ENCODE results near the gene CD180. TPM values are rescaled to one million over a fixed set of nuclear protein-coding genes. Genes with fewer than 3 reads are reported as not detected.

CD180 gene
- total RNA-seq, 2 experiments from 2014 or later: 0.75 to 0.88 TPM

DNA sequence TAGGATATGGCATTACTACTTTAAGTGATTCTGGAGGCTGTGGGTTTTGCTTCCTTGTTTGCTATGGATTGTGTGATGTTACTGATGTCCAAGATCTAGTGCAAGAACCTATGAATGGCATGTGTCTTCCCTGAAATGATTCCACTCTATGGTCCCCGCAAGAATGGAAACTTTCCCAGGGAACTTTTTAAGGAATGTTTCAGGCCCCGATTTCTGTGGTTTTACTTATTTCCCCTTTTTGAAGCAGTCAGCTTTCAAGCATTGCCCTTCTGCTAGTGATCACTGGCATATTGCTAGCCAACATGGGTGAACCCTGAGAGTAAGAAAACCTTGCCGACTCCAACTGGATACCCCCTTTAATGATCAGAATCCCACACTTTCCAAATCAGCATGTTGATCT, 26.6 kb upstream of the CD180 start:
- POLR2A ChIA-PET: interaction anchor here (2.3 to 10.7 kb wide), 5 partner anchors 17 to 993 kb away, joined by 10 to 149 read pairs (median 15); partner anchors contain the start of gene PIK3R1

DNA sequence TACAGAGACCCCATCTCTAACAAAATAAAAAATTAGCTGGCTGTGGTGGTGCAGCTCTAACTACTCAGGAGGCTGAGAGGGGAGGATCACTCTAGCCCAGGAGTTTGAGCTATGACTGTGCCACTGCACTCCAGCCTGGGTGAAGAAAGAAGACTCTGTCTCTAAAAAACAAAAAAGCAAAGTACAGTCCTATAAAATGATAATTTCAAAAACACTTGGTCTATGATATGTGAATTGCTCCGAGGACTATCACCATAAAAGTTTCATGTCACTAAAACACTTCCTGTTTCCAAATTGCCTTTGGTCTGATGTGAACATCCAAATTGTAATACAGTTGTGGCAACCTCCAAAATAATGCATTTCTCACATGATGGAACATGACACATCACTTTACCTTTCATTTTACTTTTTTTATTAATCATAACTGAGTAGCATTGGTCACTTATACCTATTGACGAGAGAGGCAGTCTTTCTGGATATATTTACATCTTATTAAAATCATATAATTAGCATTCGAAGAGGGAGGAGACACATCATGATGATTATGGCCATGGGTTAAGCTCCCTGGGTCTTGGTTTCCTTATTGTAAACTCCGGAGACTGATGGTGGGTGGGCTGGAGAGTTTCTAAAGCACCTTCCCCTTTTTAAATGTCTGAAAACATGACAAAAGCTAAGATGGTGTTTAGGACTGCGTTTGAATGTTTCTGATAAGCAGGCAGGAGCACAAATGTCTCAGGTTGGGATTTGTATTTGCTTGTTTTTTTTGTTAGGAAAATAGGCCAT, 25.8 kb upstream of the CD180 start:
- Mint-ChIP-seq H3K27ac (peak overlapping the region; percentile 95), H3K4me3 (peak overlapping the region; percentile 46), H3K4me1 (peaks cover 57% of the 10 kb centered on the region), H3K27me3 (no peaks in the 10 kb centered on the region), H3K36me3 (ENCODE audit: low read depth) (peaks cover 31% of the 10 kb centered on the region), H3K9me3 (peaks cover 7% of the 10 kb centered on the region)
- ChIA-PET CTCF (interaction anchor here (1.6 to 4.3 kb wide), 5 partner anchors 9 to 56 kb away, joined by 5 to 23 read pairs (median 13); no protein-coding TSS in a partner anchor), POLR2A (interaction anchor here (0.9 to 10.7 kb wide), 16 partner anchors 10 to 1033 kb away, joined by 3 to 149 read pairs (median 6); partner anchors contain the start of gene PIK3R1)
- DNase-seq: no peak

More for the DNA sequence above, 26.6 kb upstream of the CD180 start:
- H3K4me3 Mint-ChIP-seq: no peak overlapping the region
- no peak for DNase-seq
- peak overlapping the region; percentile 95 for H3K27ac Mint-ChIP-seq
- H3K27me3 Mint-ChIP-seq: no peaks in the 10 kb centered on the region
- CTCF ChIA-PET: interaction anchor here (2.9 to 4.3 kb wide), 3 partner anchors 13 to 23 kb away, joined by 13 to 23 read pairs (median 19); no protein-coding TSS in a partner anchor
- peaks cover 50% of the 10 kb centered on the region for H3K4me1 Mint-ChIP-seq
- peaks cover 23% of the 10 kb centered on the region for H3K36me3 Mint-ChIP-seq (ENCODE audit: low read depth)
- peaks cover 7% of the 10 kb centered on the region for H3K9me3 Mint-ChIP-seq

GRCh38 chr5:67221487-67222242, 25.1 kb upstream of the CD180 start:
- ChIA-PET POLR2A (interaction anchor here (0.6 to 10.7 kb wide), 18 partner anchors 10 to 1047 kb away, joined by 3 to 149 read pairs (median 5); partner anchors contain the start of gene PIK3R1), CTCF (interaction anchor here (0.6 to 4.3 kb wide), 11 partner anchors 10 to 1110 kb away, joined by 3 to 23 read pairs (median 3); no protein-coding TSS in a partner anchor)
- peak; percentile 82 for DNase-seq
- Mint-ChIP-seq H3K4me3 (peak overlapping the region; percentile 46), H3K27ac (peak overlapping the region; percentile 95), H3K4me1 (peaks cover 65% of the 10 kb centered on the region), H3K27me3 (no peaks in the 10 kb centered on the region), H3K36me3 (ENCODE audit: low read depth) (peaks cover 30% of the 10 kb centered on the region), H3K9me3 (peaks cover 7% of the 10 kb centered on the region)

GRCh38 chr5:67216564-67216963, 20.0 kb upstream of the CD180 start:
- Mint-ChIP-seq H3K4me3 (peak overlapping the region; percentile 75), H3K4me1 (peaks cover 73% of the 10 kb centered on the region), H3K36me3 (ENCODE audit: low read depth) (peaks cover 33% of the 10 kb centered on the region), H3K9me3 (peaks cover 4% of the 10 kb centered on the region), H3K27ac (peak overlapping the region; percentile 99), H3K27me3 (no peaks in the 10 kb centered on the region)
- no peak for DNase-seq
- POLR2A ChIA-PET: interaction anchor here (1.3 to 10.7 kb wide), 9 partner anchors 10 to 1063 kb away, joined by 3 to 149 read pairs (median 9); partner anchors contain the start of gene PIK3R1
- CTCF ChIA-PET: interaction anchor here (1.2 to 16.6 kb wide), 3 partner anchors 10 to 54 kb away, joined by 3 to 519 read pairs (median 5); no protein-coding TSS in a partner anchor

DNA sequence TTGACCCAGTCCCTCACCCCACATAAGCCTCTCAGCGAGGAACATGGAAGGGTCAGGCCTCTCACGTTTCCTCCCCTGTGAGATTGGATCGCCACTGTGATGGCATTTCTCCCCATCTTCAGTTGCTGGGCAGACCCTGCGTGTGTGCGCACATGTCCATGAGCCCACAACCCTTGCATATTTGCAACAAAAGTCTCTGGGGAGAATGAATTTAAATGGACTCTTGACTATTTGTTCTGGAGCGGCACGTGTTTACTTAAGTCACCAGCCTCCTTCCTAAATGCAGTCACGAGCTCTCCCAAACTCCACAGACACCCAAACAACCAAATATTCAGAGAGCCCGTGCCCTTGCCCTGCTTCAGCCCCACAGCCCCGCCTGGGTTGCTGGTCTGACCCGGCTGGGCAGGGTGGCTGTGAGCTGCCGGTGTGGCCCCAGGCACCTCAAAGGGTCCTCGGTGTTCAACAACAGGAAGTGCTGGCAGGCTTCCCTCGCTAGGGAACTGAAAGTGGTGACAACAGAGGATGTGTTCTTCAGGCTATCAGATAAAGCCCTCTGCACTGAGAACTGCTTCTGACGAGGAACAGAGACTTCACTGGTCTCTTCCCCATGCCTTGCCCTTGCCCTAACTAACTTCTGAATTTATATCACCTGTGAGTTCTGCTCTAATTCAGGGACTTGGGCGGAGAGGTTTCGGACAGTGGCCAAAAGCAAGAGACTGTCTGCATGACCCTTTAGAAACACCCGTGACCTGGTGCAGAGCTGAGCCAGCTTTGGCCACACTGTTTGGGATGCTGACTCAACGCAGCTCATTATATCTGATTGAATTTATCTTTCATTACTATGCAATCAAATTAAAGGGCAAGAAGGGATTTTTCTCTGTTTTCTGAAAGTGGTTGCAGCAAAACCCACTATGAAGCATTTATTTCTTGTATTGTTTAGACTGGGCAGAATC, 19.2 kb upstream of the CD180 start:
- H3K4me3 Mint-ChIP-seq: peak overlapping the region; percentile 75
- ChIA-PET POLR2A (interaction anchor here (0.7 to 10.7 kb wide), 14 partner anchors 10 to 1653 kb away, joined by 3 to 149 read pairs (median 5); partner anchors contain the start of genes CENPK, PIK3R1 and PPWD1), CTCF (interaction anchor here (0.6 to 16.6 kb wide), 4 partner anchors 9 to 718 kb away, joined by 3 to 519 read pairs (median 4); no protein-coding TSS in a partner anchor)
- DNase-seq: peak; percentile 84
- peaks cover 33% of the 10 kb centered on the region for H3K36me3 Mint-ChIP-seq (ENCODE audit: low read depth)
- peaks cover 67% of the 10 kb centered on the region for H3K4me1 Mint-ChIP-seq
- H3K9me3 Mint-ChIP-seq: peaks cover 4% of the 10 kb centered on the region
- no peaks in the 10 kb centered on the region for H3K27me3 Mint-ChIP-seq
- H3K27ac Mint-ChIP-seq: peak overlapping the region; percentile 99

DNA sequence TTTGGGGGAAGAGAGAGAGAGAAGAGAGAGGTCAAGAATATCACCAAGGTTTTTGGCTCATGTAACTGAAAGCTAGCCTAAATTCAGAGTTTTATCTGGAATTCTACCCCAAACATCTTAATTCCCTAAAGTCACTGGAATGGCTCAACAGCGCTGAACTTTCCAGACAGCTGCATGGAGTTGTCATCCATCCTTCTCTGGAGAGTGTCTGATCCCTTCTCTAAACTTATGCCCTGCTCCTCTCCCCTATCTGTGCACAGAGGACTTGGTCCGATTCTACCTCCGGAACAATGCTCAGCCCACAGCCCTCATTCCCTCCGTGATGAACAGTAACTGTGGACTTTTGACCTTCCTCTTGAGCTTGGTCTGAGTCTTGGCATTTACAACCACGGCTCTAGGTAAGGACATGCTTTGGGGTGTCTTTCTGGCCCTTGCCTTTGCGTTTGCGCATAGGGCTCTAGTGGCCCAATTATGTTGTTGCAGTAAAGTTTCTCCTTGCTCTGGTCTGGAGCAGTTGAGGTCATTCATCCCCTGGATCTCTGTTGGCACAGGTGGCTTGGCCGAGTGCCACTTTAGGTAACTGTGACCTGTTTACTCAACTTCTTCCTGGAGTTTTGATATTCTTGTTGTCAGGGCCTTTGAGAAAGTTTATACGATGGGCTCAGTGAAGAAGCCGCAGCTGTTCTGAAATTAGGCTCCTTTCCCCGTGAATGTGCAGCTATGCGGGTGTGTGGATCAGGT, 18.3 kb upstream of the CD180 start:
- Mint-ChIP-seq H3K27ac (peak overlapping the region; percentile 99), H3K36me3 (ENCODE audit: low read depth) (peaks cover 29% of the 10 kb centered on the region), H3K9me3 (peaks cover 2% of the 10 kb centered on the region), H3K4me1 (peaks cover 64% of the 10 kb centered on the region), H3K4me3 (no peak overlapping the region), H3K27me3 (no peaks in the 10 kb centered on the region)
- ChIA-PET POLR2A (interaction anchor here (1.0 to 10.7 kb wide), 11 partner anchors 9 to 1652 kb away, joined by 3 to 149 read pairs (median 5); partner anchors contain the start of genes CENPK, PIK3R1 and PPWD1), CTCF (interaction anchor here (0.6 to 16.6 kb wide), 3 partner anchors 32 to 719 kb away, joined by 3 to 519 read pairs (median 4); no protein-coding TSS in a partner anchor)
- DNase-seq: no peak

DNA sequence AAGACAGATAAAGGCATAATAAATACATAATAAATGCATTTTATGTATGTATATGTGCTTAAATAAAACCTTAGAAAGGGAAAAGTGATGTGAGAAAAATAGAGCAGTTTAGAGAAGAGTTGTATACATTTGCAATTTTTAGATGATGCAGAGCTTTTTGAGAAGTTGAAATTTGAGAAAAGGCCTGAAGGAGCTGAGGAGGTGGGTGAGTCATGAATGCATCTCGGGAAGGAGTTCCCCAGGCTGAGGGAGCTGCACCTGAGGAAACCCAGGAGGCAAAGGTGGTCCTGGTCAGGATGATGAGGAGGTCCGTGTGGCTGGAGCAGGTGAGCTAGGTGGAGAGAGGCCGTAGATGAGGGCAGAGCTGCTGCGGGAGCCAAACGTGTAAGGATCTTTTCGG, 17.4 kb upstream of the CD180 start:
- Mint-ChIP-seq H3K4me3 (no peak overlapping the region), H3K36me3 (ENCODE audit: low read depth) (peaks cover 24% of the 10 kb centered on the region), H3K27ac (peak overlapping the region; percentile 66), H3K4me1 (peaks cover 67% of the 10 kb centered on the region), H3K27me3 (no peaks in the 10 kb centered on the region), H3K9me3 (no peaks in the 10 kb centered on the region)
- ChIA-PET CTCF (interaction anchor here (16.6 kb wide), 1 partner anchor 52 kb away, joined by 519 read pairs; no protein-coding TSS in a partner anchor), POLR2A (interaction anchor here (4.0 to 10.7 kb wide), 3 partner anchors 8 to 53 kb away, joined by 54 to 149 read pairs (median 95); no protein-coding TSS in a partner anchor)
- DNase-seq: no peak

DNA sequence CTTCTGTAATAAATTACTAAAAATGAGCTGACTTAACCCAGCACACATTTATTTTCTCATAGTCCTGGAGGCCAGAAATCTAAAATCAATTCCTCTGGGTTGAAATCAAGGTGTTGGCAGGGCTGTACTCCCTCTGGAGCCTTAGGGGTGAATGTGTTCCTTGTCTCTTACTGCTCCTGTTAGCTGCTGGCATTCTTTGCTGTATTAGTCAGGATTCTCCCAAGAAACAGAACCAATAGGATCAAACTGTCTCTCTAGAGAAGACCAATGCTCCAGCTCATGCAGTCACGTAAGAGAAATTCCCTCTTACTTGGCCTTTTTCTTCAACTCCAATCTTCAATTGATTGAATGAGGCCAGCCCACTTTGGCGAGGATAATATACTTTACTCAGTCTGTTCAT, 15.3 kb upstream of the CD180 start:
- peaks cover 11% of the 10 kb centered on the region for H3K36me3 Mint-ChIP-seq (ENCODE audit: low read depth)
- ChIA-PET POLR2A (interaction anchor here (0.8 to 11.1 kb wide), 3 partner anchors 9 to 207 kb away, joined by 3 to 863 read pairs (median 10); no protein-coding TSS in a partner anchor), CTCF (interaction anchor here (0.8 to 16.6 kb wide), 3 partner anchors 10 to 222 kb away, joined by 3 to 519 read pairs (median 19); no protein-coding TSS in a partner anchor)
- H3K27me3 Mint-ChIP-seq: no peaks in the 10 kb centered on the region
- no peak for DNase-seq
- no peaks in the 10 kb centered on the region for H3K9me3 Mint-ChIP-seq
- no peak overlapping the region for H3K4me3 Mint-ChIP-seq
- H3K27ac Mint-ChIP-seq: no peak overlapping the region
- peaks cover 70% of the 10 kb centered on the region for H3K4me1 Mint-ChIP-seq

GRCh38 chr5:67209141-67209771, 12.7 kb upstream of the CD180 start:
- ChIA-PET CTCF (interaction anchor here (0.7 to 16.6 kb wide), 13 partner anchors 10 to 395 kb away, joined by 3 to 519 read pairs (median 4); no protein-coding TSS in a partner anchor), POLR2A (interaction anchor here (0.8 to 11.1 kb wide), 5 partner anchors 10 to 396 kb away, joined by 3 to 863 read pairs (median 18); no protein-coding TSS in a partner anchor)
- peaks cover 19% of the 10 kb centered on the region for H3K36me3 Mint-ChIP-seq (ENCODE audit: low read depth)
- DNase-seq: peak; percentile 68
- H3K27me3 Mint-ChIP-seq: no peaks in the 10 kb centered on the region
- peak overlapping the region; percentile 66 for H3K27ac Mint-ChIP-seq
- no peak overlapping the region for H3K4me3 Mint-ChIP-seq
- H3K4me1 Mint-ChIP-seq: peaks cover 70% of the 10 kb centered on the region
- H3K9me3 Mint-ChIP-seq: no peaks in the 10 kb centered on the region

GRCh38 chr5:67208403-67208802, 11.8 kb upstream of the CD180 start:
- no peak overlapping the region for H3K4me3 Mint-ChIP-seq
- H3K27me3 Mint-ChIP-seq: no peaks in the 10 kb centered on the region
- peaks cover 72% of the 10 kb centered on the region for H3K4me1 Mint-ChIP-seq
- no peaks in the 10 kb centered on the region for H3K9me3 Mint-ChIP-seq
- H3K27ac Mint-ChIP-seq: peak overlapping the region; percentile 90
- no peak for DNase-seq
- ChIA-PET POLR2A (interaction anchor here (0.8 to 11.1 kb wide), 7 partner anchors 10 to 395 kb away, joined by 3 to 863 read pairs (median 34); no protein-coding TSS in a partner anchor), CTCF (interaction anchor here (0.7 to 16.6 kb wide), 15 partner anchors 9 to 1008 kb away, joined by 3 to 519 read pairs (median 4); partner anchors contain the start of gene PIK3R1)
- H3K36me3 Mint-ChIP-seq (ENCODE audit: low read depth): peaks cover 19% of the 10 kb centered on the region

Measured in activated CD4-positive, alpha-beta memory T cell treated with anti-CD3 and anti-CD28 coated beads, Interleukin-2, amount 10 ng/mL, durations not matched to agents 7 days and 5 days (primary cell).